CD4-positive, alpha-beta T cell treated with Interleukin-4 for 4 hours (primary cell): Measurements from ENCODE around the gene DHRS1.
"Not testable (repeated sequence)": the region's sequence is repeated elsewhere in the genome, so short reads cannot be mapped to it uniquely, and the experiment has no call there.

ENCODE experiments used
- DNase-seq: peaks from one replicate; pipeline ENCODE4 v3.0.0-alpha.2; 2020

DHRS1 gene

GRCh38 chr14:24299255-24300191 lies at the start of gene DHRS1, which contains the start of gene NOP9:
TSS of gene DHRS1 (minus strand) at chr14:24299780. CDS start at chr14:24299106, 674 bp downstream.
TSS of gene NOP9 (plus strand) at chr14:24299850. CDS start at chr14:24299955, 105 bp downstream.
- peak; percentile 86 for DNase-seq

DNA sequence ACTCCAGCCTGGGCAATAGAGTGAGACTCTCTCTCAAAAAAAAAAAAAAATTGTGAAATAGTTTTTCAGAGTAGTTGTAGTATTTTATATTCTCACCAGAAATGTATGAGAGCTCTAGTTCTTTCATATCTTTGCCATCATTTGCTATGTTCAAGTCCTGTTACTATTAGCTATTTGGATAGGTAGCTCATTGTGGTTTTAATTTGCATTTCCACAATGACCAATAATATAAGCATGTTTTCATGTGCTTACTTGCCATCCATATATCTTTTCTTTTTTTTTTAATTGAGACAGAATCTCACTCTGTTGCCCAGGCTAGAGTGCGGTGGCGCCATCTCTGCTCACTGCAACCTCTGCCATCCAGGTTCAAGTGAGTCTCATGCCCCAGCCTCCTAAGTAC lies 48.6 kb upstream of the DHRS1 start:
- no peak for DNase-seq

- no peak for DNase-seq
Observed at GRCh38 chr14:24347134-24347533, 47.6 kb upstream of the DHRS1 start.

- DNase-seq = no peak
Observed at GRCh38 chr14:24343795-24344660, 44.4 kb upstream of the DHRS1 start.

GRCh38 chr14:24342889-24343288 lies 43.3 kb upstream of the DHRS1 start:
- DNase-seq = no peak

DNA sequence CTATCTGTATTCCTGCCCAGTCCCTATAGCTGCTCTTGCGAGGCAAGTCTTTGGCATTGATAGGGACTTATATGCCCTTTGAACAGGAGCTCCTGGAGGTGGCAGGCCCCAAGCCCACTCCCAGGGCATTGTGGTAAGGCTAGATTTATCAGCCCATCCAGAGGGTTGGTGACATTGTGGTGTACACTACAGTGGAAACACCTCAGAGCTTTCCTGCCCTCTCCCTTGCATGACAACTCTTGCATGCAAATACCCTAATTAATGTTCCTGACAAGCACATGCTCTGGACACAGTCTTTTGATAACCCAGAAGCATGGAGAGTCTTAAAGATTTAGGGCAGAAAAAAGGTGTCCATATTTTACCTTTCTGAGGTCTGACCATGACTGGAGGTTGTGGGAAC lies 41.0 kb upstream of the DHRS1 start:
- DNase-seq = no peak

- DNase-seq = peak; percentile 70
Observed at GRCh38 chr14:24339284-24340151, 39.9 kb upstream of the DHRS1 start, which contains the start of gene RIPK3. TSS of gene RIPK3 (minus strand) at chr14:24339991. CDS start at chr14:24339826, 165 bp downstream.

GRCh38 chr14:24338843-24339242 lies 39.3 kb upstream of the DHRS1 start:
- DNase-seq = no peak

GRCh38 chr14:24337824-24338175 lies 38.2 kb upstream of the DHRS1 start:
- no peak for DNase-seq

DNA sequence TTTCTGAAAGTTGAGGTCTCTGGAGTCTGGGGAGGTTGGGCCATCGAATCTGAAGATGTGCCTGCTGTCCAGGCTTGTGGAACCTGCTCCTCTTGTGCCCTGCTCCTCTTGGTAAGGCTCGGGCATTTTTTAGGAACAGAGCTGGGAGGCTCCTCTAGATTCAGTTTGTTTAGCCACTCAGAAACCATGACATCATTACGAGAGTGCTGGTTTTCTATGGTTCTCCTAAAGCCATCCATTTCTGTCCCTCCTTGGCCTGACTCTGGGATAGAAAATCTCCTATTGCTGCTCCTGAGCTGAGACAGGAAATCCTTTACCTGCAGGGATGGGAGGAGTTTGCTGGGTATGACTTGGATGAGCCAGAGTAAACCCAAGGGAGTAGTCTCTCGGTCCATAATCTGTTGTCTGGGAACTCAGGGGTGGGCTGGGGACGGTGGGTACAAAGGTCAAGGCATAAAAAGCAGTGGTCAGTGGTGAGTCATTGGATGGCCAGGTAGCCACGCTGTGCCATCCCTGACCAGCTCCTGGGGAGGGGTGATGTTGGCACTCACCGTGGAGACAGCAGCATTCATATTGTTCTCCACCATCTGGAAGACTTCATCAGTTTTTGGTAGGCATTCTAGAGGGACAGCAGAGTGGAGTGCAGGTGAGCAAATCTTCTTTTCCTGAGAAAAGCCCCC lies 37.7 kb upstream of the DHRS1 start:
- DNase-seq = no peak

- no peak for DNase-seq
Observed at GRCh38 chr14:24335461-24336171, 36.0 kb upstream of the DHRS1 start.

- DNase-seq = no peak
Observed at GRCh38 chr14:24334431-24335291, 35.1 kb upstream of the DHRS1 start, which contains the start of gene ADCY4. TSS of gene ADCY4 (minus strand) at chr14:24335071. CDS start at chr14:24334652, 419 bp downstream.

- peak; percentile 91 for DNase-seq
Observed at GRCh38 chr14:24332268-24332993, 32.9 kb upstream of the DHRS1 start.

- DNase-seq = no peak
Observed at GRCh38 chr14:24331731-24332267, 32.2 kb upstream of the DHRS1 start.

DNA sequence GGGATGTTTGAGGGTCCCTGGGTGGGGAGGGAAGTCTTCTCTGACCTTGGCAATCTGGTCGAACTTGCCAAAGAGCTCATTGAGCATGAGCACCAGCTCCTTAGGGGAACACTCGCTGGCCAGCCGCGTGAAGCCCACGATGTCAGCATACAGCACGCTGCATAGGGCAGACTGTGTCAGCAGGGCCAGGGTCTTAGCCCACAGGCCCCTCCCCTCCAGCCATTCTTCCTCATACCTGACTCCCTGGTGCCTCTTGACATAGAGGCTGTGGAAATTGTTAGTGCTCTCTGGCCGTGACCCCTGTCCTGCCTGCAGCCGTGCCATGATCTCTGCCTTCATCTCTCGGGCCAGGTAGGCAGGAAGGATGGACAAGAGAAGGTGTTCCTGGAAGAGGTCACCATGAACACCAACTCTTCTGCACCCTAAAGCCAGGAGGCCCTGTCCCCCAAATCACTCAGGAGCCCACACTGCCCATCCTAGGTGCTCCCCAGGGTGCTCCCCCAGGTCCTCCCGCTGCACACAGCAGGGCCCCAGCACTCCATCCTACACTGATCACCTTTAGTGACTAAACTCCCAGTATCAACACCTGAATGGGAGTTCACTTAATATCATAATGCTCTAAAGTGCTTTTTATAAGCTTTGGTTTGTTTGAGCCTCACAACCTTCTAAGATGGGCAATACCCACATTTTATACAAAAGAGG lies 31.5 kb upstream of the DHRS1 start:
- no peak for DNase-seq

DNA sequence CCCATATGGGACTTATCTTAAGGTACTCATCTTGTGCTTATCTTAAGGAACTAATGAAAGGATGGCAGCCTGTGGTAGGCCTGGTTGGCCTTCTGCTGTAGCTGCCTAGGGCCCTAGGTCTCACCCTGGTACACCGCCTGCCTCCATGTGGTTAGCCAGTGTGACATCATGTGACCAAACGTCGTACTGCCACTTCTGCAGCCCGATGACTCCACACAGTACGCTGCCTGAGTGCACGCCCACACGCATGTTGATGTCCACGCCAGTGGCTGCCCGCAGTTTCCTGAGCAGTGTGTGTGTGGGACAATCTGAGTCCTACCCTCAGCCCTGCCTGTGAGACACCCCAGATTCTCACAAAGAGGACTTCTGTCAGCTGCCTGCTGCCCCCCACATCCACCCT lies 30.2 kb upstream of the DHRS1 start:
- DNase-seq = peak; percentile 78

- no peak for DNase-seq
Observed at GRCh38 chr14:24329073-24329663, 29.6 kb upstream of the DHRS1 start.

GRCh38 chr14:24327914-24328313 lies 28.3 kb upstream of the DHRS1 start:
- not testable (repeated sequence) for DNase-seq
